Tibial nerve (tissue), 4 donors: ENCODE results near the gene EXOC2.

Source experiments
- EP300 ChIP-seq, 2 donors: sonication (generic); formaldehyde crosslinking; IDR thresholded peaks; one replicate each; pipeline ENCODE4 v1.6.1; 2017; ENCODE audit warnings: antibody characterized with exemption in 2 of 2, mild to moderate bottlenecking in 1 of 2
- POLR2A ChIP-seq, 2 donors: fragments of 450-650 bp; IDR thresholded peaks; one replicate each; pipeline ENCODE4 v1.6.1; 2017; ENCODE audit warnings: antibody characterized with exemption in 2 of 2, mild to moderate bottlenecking in 2 of 2, moderate library complexity in 2 of 2
- TF ChIP-seq, protein P1 (sequence below), 5 experiments: fragments of 200-600 bp in 3 of 5; fragments of 450-650 bp in 2 of 5; sonication (generic) in 3 of 5; IDR thresholded peaks; one replicate each; pipeline ENCODE4 v1.5.1; 2016 to 2019; ENCODE audit warnings: antibody characterized with exemption in 5 of 5, mild to moderate bottlenecking in 3 of 5, moderate library complexity in 2 of 5

DNA sequence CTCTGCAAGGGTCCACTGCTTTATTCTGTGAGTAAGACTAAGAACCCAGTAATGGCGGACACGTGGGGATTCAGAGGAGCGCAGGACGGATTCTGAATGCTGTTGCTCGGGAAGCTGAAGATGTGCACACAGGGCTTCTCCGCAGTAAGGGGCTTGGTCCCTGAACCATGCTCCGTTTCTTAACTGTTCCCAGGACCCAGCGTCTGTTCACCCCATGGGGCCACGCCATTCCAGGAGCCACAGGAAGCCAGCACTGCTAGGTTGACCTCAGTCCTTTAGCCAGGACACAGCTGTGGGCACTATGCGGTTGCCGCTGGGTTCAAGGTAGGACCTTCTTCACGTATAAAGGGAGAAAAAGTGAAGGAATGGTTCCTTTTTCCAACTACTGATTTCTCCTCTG is 241.6 kb downstream of the EXOC2 start:
- TF ChIP-seq, protein P1, sequence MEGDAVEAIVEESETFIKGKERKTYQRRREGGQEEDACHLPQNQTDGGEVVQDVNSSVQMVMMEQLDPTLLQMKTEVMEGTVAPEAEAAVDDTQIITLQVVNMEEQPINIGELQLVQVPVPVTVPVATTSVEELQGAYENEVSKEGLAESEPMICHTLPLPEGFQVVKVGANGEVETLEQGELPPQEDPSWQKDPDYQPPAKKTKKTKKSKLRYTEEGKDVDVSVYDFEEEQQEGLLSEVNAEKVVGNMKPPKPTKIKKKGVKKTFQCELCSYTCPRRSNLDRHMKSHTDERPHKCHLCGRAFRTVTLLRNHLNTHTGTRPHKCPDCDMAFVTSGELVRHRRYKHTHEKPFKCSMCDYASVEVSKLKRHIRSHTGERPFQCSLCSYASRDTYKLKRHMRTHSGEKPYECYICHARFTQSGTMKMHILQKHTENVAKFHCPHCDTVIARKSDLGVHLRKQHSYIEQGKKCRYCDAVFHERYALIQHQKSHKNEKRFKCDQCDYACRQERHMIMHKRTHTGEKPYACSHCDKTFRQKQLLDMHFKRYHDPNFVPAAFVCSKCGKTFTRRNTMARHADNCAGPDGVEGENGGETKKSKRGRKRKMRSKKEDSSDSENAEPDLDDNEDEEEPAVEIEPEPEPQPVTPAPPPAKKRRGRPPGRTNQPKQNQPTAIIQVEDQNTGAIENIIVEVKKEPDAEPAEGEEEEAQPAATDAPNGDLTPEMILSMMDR (IDR thresholded peaks at IDR 0.05): no peak
- no peak for TF ChIP-seq POLR2A (IDR thresholded peaks at IDR 0.05)
- TF ChIP-seq EP300 (IDR thresholded peaks at IDR 0.05): no peak
